ENCODE data around the gene GP9. TPM values are rescaled to one million over a fixed set of nuclear protein-coding genes. Genes with fewer than 3 reads are reported as not detected.

The GP9 gene
- total and polyA plus RNA-seq, 3 donors from 2014 or later: 1.4 to 2.1 (median 1.7) TPM

DNA sequence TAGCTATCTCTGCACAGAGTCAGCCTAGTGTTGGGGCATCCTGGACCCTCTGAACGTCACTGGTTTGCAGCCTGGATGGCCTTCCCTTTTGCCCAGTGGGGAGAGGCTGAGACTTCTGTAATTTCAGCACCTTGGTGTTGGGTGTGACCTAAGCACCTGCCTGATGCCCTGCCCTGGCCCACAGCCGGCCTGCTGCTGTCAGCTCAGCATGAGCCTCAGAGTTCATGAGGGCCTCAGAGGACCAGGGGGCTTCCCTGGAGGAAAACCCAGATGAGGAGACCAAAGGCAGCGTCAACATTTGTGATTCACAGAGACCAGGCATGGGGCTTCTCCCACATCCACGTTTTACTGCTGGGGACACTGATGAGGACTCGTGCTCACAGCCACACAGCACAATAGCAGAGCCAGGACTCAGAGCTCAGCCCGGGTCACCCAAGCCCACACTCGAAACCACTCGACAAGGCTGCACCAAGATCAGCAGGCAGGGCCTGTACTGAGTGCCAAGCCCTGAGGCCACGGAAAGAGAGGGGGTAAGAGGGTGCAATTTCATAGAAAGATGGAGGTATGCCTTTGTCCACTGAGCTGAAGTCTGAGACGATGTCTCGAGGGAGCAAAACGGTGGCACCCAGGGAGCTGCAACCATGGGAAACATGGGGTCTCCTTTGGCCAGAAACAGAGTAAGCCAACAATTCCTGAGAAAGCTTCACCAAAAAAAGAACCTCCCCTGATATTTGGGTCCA, 9.9 kb upstream of the GP9 start:
- no peak for DNase-seq
- H3K4me1 ChIP-seq: peaks cover 23% of the 10 kb centered on the region
- TF ChIP-seq CTCF (IDR thresholded peaks at IDR 0.05) (no peak), POLR2A (IDR thresholded peaks at IDR 0.05) (no peak)
- intact Hi-C loops (cut with DNase I; ENCODE audit: low total_unique reads): no loop called here
- 93 to 100% methylated on average over 12 of the region's 12 CpGs for WGBS, 2 donors
- no peaks in the 10 kb centered on the region for H3K9me3 ChIP-seq
- no peaks in the 10 kb centered on the region for H3K36me3 ChIP-seq (ENCODE audit: low read depth, missing control alignments)
- no peak overlapping the region for H3K27ac ChIP-seq
- H3K27me3 ChIP-seq: no peaks in the 10 kb centered on the region
- H3K4me3 ChIP-seq: no peak overlapping the region

DNA sequence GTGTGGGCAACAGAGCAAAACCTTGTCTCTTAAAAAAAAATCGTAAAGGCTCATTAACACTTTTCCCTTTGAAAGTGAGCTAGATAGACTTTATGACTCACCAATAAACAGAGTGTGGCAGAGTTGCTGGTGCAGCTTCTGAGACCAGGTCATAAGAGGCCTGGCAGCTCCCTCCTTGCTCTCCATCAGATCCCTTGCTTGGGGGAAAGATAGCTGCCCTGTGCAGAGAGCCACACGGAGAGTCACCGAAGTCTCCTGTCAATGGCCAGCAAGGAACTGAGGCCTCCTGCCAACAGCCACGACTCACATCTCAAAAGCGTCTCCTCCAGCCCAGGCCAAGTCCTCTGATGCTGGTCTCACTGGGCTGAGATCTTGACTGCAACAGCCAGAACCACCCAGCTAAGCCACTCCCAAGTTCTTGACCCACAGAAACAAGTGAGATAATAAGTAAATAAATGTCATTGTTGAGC, 8.7 kb upstream of the GP9 start:
- Histone ChIP-seq H3K4me1 (peaks cover 19% of the 10 kb centered on the region), H3K36me3 (ENCODE audit: low read depth, missing control alignments) (no peaks in the 10 kb centered on the region), H3K27ac (no peak overlapping the region), H3K4me3 (no peak overlapping the region), H3K9me3 (no peaks in the 10 kb centered on the region), H3K27me3 (no peaks in the 10 kb centered on the region)
- 59 to 66% methylated on average over 5 of the region's 5 CpGs for WGBS, 2 donors
- no peak for DNase-seq
- intact Hi-C loops (cut with DNase I; ENCODE audit: low total_unique reads): no loop called here
- TF ChIP-seq POLR2A (IDR thresholded peaks at IDR 0.05) (no peak), CTCF (IDR thresholded peaks at IDR 0.05) (no peak)

- Histone ChIP-seq H3K27me3 (no peaks in the 10 kb centered on the region), H3K9me3 (no peaks in the 10 kb centered on the region), H3K27ac (peak overlapping the region; percentile 3 to 4), H3K4me3 (no peak overlapping the region), H3K4me1 (peaks cover 19% of the 10 kb centered on the region), H3K36me3 (ENCODE audit: low read depth, missing control alignments) (no peaks in the 10 kb centered on the region)
- TF ChIP-seq CTCF (IDR thresholded peaks at IDR 0.05) (no peak), POLR2A (IDR thresholded peaks at IDR 0.05) (no peak)
- no peak for DNase-seq
- WGBS, 2 donors: 62 to 74% methylated on average over 6 of the region's 6 CpGs
- intact Hi-C loops (cut with DNase I; ENCODE audit: low total_unique reads): no loop called here
These were observed 7.9 kb upstream of the GP9 start for GRCh38 chr3:129052675-129053074.

DNA sequence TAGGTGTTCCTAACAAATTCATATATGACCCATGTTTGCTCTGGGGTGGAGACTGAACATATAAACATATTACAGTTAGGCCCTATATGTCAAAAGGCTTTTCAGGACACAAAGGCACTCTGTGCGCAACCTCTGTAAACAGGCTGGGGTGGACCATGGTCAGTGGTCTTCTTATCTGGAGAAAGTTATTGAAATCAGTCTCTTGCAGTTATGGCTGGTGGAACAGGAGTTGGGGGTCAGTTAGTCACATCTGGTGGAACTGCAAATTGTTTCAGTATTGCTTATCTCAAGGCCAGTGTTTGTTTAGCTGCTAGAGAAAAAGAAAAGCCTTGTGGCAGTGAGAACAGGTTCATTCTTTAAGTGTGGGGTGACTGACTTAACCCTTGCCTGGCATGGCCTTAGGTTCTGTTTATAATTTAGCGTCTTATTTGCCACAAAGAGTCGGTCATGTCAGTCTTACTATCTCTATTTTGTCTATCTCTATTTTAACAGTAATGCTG, 5.9 kb upstream of the GP9 start:
- H3K4me1 ChIP-seq: peaks cover 22% of the 10 kb centered on the region
- H3K4me3 ChIP-seq: no peak overlapping the region
- WGBS, 2 donors: 32 to 60% methylated on average over 3 of the region's 3 CpGs
- no peaks in the 10 kb centered on the region for H3K9me3 ChIP-seq
- no peaks in the 10 kb centered on the region for H3K36me3 ChIP-seq (ENCODE audit: low read depth, missing control alignments)
- H3K27ac ChIP-seq: peak overlapping the region in 1 of 2 donors; percentile 20
- intact Hi-C loops (cut with DNase I; ENCODE audit: low total_unique reads): no loop called here
- DNase-seq: no peak
- H3K27me3 ChIP-seq: no peaks in the 10 kb centered on the region
- no peak for TF ChIP-seq CTCF (IDR thresholded peaks at IDR 0.05)
- no peak for TF ChIP-seq POLR2A (IDR thresholded peaks at IDR 0.05)

Measured in testis (tissue), 3 donors.